Erythroblast (primary cell): Measurements from ENCODE around the gene MEGF11.

Experiments used
- GATA1 ChIP-seq: IDR thresholded peaks from 2 replicates; pipeline ENCODE4 v1.6.1; 2011; ENCODE audit warnings: low read depth, mild to moderate bottlenecking, control low read depth, low read length, moderate library complexity
- POLR2A ChIP-seq: IDR thresholded peaks from 2 replicates; pipeline ENCODE4 v1.6.1; 2011; ENCODE audit warnings: mild to moderate bottlenecking, low read length

DNA sequence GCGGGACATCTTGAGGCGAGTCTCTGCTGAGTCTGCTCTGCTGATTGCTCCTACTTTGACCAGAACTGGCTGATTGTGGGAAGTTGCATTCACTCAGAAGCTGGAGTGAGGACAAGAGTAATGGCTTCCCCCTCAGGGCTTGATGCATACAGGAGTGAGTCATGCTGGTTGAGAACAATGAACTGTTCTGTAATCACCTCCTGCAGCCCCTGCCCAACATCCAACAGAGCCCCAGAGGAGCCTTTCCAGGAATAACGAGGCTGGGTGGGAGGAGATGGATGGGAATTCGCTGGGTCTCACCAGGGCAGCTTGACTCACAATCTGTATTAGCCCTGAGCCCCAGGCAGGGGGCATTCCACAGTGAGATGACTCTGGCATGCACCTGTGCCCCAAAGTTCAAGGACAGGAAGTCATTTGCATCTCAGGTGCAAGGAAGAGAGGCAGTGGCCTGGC is 299.2 kb downstream of the MEGF11 start:
- TF ChIP-seq POLR2A = no peak
- TF ChIP-seq GATA1 = no peak
